Activated CD4-positive, CD25-positive, alpha-beta regulatory T cell treated with anti-CD3 and anti-CD28 coated beads, Interleukin-2, amount 50 U/mL, for 24 hours (primary cell): Measurements from ENCODE around the gene PLG.
"Not testable (repeated sequence)": the region's sequence is repeated elsewhere in the genome, so short reads cannot be mapped to it uniquely, and the experiment has no call there.

Experiments
- ATAC-seq, 2 donors: fragments of 150-1000 bp; cut with Tn5 transposase; one replicate each; pipeline ENCODE4 v1.10.0; 2021; ENCODE audit warnings: mild to moderate bottlenecking in 1 of 2, moderate library complexity in 1 of 2

Gene PLG

DNA sequence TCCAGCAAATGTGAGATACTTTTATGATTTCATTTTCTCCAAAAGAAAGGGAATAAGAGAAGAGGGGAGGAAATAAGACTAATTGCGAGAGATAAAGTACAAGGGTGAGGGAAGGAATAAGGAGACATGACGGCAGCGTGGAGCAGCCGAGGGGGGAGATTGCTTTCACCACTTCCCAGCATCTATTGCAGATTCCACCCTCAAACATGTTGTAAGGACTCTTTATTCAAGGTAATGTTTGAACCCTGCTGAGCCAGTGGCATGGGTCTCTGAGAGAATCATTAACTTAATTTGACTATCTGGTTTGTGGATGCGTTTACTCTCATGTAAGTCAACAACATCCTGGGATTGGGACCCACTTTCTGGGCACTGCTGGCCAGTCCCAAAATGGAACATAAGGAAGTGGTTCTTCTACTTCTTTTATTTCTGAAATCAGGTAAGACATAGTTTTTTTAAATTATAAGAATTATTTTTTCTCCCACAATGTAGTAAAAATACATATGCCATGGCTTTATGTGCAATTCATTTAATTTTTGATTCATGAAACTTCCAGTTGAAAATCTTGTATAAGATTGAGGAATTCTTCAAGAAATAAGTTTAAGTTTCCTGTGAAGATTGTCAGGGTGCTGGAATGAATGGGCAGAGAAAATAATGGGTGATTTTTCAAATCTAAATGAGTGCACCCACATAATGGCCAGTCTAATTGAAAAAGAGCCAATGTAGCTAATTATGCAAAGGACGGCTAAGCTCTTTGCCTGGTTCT, at the start of gene PLG:
TSS of gene PLG (plus strand) at position 327 of the 763 bp plus-strand sequence. CDS start at position 388, 61 bp downstream.
- ATAC-seq = not testable (repeated sequence)

DNA sequence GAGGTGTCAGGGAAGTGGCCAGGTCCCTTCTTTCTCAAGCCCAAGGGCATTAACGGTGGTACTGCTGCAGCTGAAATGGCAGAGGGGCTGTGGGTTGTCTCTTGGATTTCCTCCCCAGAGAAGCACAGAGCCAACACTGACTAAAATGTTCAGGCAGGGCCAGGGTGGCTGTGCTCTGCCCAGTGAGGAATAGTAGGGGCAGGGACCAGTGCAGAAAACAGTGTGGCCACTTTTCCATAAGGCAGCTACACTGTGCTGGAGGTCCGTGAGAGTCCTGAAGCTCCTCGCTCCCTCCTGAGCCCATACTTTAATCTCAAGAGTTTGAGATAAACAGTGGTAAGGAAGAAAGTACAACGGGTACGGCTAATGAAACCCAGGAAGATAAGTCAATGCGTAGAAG, 42.5 kb upstream of the PLG start:
- no peak for ATAC-seq

DNA sequence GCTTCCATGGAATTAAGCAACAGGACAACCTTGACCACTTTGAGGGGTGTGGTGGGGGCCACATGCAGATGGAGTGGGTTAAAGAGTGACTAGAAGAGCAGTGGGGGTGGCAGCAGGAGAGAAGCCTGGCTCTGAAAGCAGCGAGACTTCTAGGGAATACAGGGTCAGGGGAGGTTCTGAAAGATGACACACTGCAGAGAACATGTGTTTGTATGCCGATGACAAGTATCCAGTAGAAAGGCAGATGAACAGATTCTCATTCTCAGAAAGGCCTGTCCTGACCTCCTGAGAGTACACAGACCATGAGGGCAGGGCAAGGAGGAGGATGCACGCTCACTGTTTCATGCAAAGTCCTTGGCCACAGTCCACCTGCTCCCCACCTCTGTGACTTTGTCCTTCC, 40.8 kb upstream of the PLG start:
- ATAC-seq = no peak

DNA sequence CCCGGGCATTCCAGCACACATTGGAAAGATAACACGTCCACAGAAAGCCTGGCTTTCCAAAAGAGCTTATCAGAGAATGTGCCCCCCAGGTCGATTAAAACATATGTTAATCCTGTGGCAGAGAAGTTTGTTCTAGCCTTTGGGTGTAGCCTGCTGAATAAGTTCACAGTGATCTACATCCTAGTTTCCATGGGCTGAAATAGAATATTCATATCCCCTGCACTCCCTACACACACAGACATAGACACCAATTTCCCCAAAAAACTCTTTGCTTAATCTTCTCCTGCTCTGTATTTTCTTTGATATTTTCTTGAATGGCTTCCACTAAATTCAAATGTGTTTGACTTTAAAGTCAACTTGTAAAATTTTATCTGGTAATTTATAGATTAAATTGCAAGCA, 39.6 kb upstream of the PLG start:
- ATAC-seq = no peak

GRCh38 chr6:160662842-160663241, 39.2 kb upstream of the PLG start:
- no peak for ATAC-seq

GRCh38 chr6:160664198-160664597, 37.8 kb upstream of the PLG start, which contains the start of gene LPA:
TSS of gene LPA (minus strand) at chr6:160664275. CDS start at chr6:160664214, 61 bp downstream.
- not testable (repeated sequence) for ATAC-seq

DNA sequence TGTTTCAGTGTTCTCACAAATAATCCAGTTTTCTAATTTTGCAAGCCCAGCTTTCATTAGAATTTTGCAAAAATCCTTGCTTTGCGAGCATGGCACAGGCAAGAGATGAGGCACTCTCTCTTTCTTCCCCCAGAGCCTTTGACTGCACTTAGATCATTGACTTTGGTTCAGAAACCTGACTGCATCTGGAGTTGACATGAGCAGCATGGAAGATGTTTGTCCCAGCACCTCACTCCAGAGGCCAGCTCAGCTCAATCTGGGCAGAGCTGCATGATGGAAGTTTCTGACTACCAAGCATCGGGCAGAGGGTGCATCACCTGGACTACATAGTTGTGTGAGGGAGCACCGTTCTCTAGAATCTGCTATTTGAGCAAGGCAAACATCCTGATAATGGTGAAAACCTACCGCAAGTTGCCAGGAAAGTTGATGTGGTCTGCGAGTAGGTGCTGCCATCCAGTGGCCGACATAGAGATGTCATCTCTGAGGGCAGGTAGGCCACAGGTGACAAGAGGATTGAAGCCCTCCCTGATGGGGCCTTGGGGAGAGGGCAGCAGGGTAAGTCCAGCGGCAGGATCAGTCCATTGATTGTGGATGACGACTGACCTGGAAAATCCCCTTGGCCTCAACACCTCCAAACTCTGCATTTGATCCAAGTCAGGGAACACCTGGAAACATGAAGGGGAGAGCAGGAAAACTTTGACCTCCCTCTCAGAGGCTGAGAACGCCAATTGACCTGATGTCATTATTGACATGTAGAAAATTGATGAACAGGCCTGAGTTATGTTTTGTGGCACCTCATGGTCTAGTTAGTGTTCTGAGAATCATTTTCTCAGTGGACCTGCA, 34.2 kb upstream of the PLG start:
- ATAC-seq = no peak

DNA sequence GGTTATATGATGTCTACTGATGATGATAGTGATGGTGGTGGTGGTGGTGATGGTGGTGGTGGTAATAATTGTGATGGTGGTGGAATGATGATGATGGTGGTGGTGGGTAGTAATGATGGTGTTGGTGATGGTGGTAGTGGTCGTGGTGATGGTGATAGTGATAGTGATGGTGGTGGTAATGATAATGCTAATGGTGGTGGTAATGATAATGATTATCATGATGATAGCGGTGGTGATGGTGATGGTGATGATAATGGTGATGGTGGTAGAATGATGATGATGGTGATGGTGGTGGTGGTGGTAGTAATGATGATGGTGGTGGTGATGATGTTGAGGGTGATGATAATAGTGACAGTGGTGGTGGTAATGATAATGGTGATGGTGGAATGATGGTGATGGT, 33.5 kb upstream of the PLG start:
- ATAC-seq = no peak

DNA sequence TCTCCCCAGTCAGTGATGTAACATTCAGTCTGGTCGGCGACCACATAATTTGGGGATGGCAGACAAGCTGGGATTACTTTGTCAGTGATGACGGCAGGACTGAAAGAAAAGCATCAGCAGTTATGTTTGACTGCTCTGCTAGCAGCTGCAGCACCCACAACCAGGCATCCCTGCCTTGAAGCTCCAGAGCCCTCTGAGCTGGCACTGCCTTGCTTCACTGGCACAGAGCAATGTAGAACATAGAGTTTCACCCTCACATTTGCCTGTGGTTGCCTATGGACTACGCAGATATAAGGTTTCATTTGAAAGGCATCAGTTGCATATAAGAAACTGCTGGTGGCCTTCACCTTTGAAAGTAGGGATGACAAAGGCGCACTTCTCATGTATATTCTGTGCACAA, 25.6 kb upstream of the PLG start:
- not testable (repeated sequence) for ATAC-seq

- ATAC-seq = no peak
Measured at GRCh38 chr6:160678230-160678629, 23.8 kb upstream of the PLG start.

DNA sequence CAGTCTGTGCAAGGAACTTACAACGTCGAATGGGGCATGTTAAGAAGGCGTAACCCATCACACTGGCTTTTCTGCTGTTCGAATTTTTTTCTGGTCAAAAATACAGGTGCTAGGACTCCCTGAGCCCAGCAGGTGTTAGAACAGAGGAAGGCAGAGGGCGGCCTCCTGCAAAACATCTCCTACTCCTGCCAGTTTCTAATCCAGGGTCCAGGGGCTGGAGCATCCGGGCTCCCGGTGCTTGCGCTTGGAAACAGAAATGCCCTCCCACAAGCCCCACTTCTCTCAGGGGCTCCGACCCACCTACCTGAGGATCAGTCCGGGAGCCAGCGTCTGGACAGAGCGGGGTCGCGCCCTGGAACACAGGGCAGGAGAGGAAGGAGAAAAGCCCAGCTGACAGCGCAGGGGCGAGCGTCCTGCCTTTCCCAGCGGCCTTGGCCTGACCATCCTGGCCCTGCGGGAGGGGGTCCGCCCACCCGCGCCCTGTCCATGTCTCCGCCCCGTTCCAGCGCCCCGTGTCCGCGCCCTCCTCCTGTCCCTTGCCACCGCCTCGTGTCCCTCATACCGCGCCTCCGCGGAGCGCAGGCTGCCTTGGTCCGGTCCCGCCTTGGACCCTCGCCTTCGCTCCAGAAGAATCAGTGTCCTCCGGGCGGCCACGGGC, 23.2 kb upstream of the PLG start:
- no peak for ATAC-seq

- ATAC-seq = no peak
Measured at GRCh38 chr6:160679402-160679769, 22.7 kb upstream of the PLG start.

- not testable (repeated sequence) for ATAC-seq
Measured at GRCh38 chr6:160685101-160685761, 16.8 kb upstream of the PLG start.

GRCh38 chr6:160685762-160686450, 16.1 kb upstream of the PLG start:
- ATAC-seq = no peak

DNA sequence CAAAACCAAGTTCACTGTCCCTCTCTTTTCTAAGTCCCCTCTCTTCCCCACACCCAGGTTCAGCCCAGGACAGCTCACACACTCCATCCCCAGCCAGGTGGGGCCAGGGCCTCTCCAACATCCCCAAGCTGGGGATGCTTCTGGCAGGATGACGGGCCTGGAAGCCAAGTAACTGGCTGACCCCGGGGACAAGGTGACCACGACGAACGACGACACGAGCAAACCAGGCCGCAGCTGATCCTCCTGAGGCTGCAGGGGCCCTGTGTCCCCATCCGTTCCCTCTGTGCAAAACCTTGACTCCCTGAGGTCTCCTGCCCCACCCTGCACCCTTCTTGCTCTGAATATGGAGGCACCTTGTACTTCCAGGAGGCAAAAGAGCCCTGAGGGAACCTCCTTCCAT, 11.6 kb upstream of the PLG start:
- no peak for ATAC-seq

DNA sequence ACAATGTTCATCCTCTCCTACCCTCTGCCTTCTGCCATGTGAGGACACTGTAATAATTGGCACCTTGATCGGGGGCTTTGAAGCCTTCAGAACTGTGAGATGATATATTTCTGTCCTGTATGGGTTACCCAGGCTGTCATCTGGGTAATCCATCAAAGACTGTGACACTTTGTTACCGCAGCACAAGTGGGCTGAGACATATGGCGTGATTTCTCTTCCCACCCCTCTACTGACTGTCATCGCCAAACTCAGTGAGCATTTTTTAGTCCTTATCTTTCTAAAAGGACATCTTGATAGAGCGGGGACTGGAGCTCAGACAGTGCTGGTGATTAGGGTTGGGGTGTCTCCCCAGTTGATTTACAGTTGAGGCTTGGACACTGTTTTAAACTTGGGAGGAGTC, 10.4 kb upstream of the PLG start:
- ATAC-seq = no peak

DNA sequence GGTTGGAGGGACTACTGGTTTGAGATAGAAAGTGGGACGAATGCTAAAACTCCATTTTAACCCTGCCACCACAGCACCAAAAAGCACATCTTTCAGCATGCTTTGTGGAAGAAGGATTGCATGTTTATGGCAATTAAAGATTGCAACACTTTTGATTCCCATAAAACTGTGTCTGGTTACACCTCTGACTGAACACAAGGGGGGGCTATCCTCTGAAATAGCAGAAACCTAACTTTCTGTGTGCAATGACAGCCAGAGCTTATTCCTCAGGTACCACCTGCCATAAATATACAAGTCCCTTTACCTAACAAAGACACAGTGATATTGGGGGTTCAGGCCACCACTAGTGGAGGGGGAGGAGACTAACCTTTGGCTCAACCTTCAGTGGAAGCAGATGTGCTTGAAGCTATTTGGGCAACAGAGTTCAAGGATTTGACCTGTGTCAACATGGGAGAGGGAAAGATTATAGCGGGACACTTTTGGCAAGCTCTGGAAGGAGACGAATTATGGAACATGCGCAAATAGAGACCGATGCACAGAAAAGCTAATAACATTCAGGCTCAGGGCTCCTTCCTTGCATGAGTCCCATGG, 9.6 kb upstream of the PLG start:
- no peak for ATAC-seq

DNA sequence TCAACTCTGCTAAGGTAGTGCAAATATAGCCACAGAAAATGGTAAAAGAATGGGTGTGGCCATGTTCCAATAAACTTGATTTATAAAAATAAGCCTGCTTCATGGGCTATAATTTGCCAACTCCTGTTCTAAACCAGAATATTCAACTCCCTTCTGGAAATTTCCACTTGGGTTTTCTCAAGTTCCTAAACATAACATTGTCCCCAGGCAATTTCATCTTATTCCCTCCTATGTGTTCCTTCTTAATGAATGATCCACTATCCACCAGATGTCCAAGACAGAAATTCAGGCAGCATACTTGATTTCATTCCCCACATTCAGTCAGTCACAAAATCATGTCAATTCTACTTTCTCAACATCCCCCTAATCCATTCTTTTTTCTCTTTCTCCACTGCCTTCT, 7.0 kb upstream of the PLG start:
- ATAC-seq = not testable (repeated sequence)

- not testable (repeated sequence) for ATAC-seq
Measured at GRCh38 chr6:160695622-160696021, 6.4 kb upstream of the PLG start.

DNA sequence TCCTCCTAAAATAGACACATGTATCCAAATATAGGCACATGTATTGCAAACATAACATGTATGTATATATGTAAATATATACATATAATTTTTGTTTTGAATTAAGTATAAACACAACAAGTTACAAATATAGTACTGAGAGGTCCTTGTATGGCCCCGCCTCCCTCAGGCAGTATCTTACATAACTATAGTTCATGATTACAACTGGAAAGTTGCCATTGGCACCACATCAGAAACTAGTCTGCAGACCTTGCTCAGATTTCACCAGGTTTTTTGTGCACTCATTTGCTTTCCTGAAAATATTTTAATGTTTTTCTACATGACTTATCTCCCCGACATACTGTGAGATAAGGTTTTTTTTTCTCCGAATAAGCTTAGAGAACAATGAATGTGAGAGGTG, 5.2 kb upstream of the PLG start:
- not testable (repeated sequence) for ATAC-seq

GRCh38 chr6:160697826-160698225, 4.2 kb upstream of the PLG start:
- ATAC-seq = no peak

GRCh38 chr6:160704688-160705087, 2.6 kb downstream of the PLG start:
- not testable (repeated sequence) for ATAC-seq
